ENCODE measurements around the gene ITGA2. TPM values are rescaled to one million over a fixed set of nuclear protein-coding genes. Genes with fewer than 3 reads are reported as not detected.

Gene ITGA2
- total RNA-seq, 4 donors from 2014 or later, result 12.0 to 28.5 (median 21.6) TPM

- H3K27me3 ChIP-seq, result no peaks in the 10 kb centered on the region
- peaks cover 3 to 91% (median 15%) of the 10 kb centered on the region in 3 donors for H3K36me3 ChIP-seq
- no peak overlapping the region for H3K4me3 ChIP-seq
- TF ChIP-seq CTCF (IDR thresholded peaks at IDR 0.05), result no peak
- no peak for TF ChIP-seq POLR2A (IDR thresholded peaks at IDR 0.05)
- DNase-seq, result no peak
- intact Hi-C loops (cut with DNase I), result loop anchor here (5.0 kb wide), 1 partner anchor 152 kb away; no protein-coding TSS in a partner anchor
- H3K4me1 ChIP-seq, result no peaks in the 10 kb centered on the region
- WGBS, 2 donors, result 73 to 74% methylated on average over 2 of the region's 2 CpGs
- H3K9me3 ChIP-seq, result no peaks in the 10 kb centered on the region
- peak overlapping the region in 1 of 4 donors; percentile 4 for H3K27ac ChIP-seq
Observed at GRCh38 chr5:53099546-53099945, 110.4 kb downstream of the ITGA2 start.

GRCh38 chr5:53100606-53101005 is 111.5 kb downstream of the ITGA2 start:
- WGBS, 2 donors, result 58 to 63% methylated on average over 2 of the region's 2 CpGs
- Histone ChIP-seq H3K9me3 (no peaks in the 10 kb centered on the region), H3K27ac (no peak overlapping the region), H3K4me3 (no peak overlapping the region), H3K27me3 (no peaks in the 10 kb centered on the region), H3K4me1 (no peaks in the 10 kb centered on the region), H3K36me3 (peaks cover 3 to 90% (median 15%) of the 10 kb centered on the region in 3 donors)
- TF ChIP-seq CTCF (IDR thresholded peaks at IDR 0.05) (no peak), POLR2A (IDR thresholded peaks at IDR 0.05) (no peak)
- DNase-seq, result no peak
- intact Hi-C loops (cut with DNase I), result no loop called here

- H3K36me3 ChIP-seq, result peaks cover 0 to 44% (median 0%) of the 10 kb centered on the region in 3 donors
- peaks cover 6 to 32% (median 6%) of the 10 kb centered on the region in 3 donors for H3K4me1 ChIP-seq
- H3K4me3 ChIP-seq, result no peak overlapping the region
- DNase-seq, result no peak
- TF ChIP-seq CTCF (IDR thresholded peaks at IDR 0.05), result no peak
- TF ChIP-seq POLR2A (IDR thresholded peaks at IDR 0.05), result no peak
- H3K27me3 ChIP-seq, result no peaks in the 10 kb centered on the region
- H3K27ac ChIP-seq, result no peak overlapping the region
- 75 to 80% methylated on average over 5 of the region's 5 CpGs for WGBS, 2 donors
- H3K9me3 ChIP-seq, result no peaks in the 10 kb centered on the region
- intact Hi-C loops (cut with DNase I), result loop anchor here (5.0 kb wide), 1 partner anchor 163 kb away; no protein-coding TSS in a partner anchor
Observed at GRCh38 chr5:53105611-53106300, 116.6 kb downstream of the ITGA2 start.

- intact Hi-C loops (cut with DNase I), result loop anchor here (5.0 kb wide), 1 partner anchor 167 kb away; no protein-coding TSS in a partner anchor
- Histone ChIP-seq H3K4me3 (peak overlapping the region; percentile 58 to 83 (median 77)), H3K9me3 (no peaks in the 10 kb centered on the region), H3K27me3 (no peaks in the 10 kb centered on the region), H3K4me1 (peaks cover 6 to 34% (median 6%) of the 10 kb centered on the region in 3 donors), H3K27ac (peak overlapping the region in 3 of 4 donors; percentile 79 to 91 (median 90)), H3K36me3 (peaks cover 0 to 12% (median 0%) of the 10 kb centered on the region in 3 donors)
- 0% methylated on average over 10 to 11 of the region's 11 CpGs for WGBS, 2 donors
- DNase-seq, result no peak
- TF ChIP-seq CTCF (IDR thresholded peaks at IDR 0.05), result no peak
- no peak for TF ChIP-seq POLR2A (IDR thresholded peaks at IDR 0.05)
Observed at GRCh38 chr5:53109056-53109442, 119.9 kb downstream of the ITGA2 start.

- Histone ChIP-seq H3K4me3 (peak within 1 kb of the TSS; percentile 58 to 83 (median 77)), H3K27me3 (no peaks in the 10 kb centered on the region), H3K9me3 (no peaks in the 10 kb centered on the region), H3K36me3 (peaks cover 0 to 6% (median 0%) of the 10 kb centered on the region in 3 donors), H3K27ac (peak within 1 kb of the TSS; percentile 77 to 91 (median 84)), H3K4me1 (peaks cover 6 to 34% (median 6%) of the 10 kb centered on the region in 3 donors)
- TF ChIP-seq CTCF (IDR thresholded peaks at IDR 0.05), result peak in 1 of 6 experiments; percentile 53
- TF ChIP-seq POLR2A (IDR thresholded peaks at IDR 0.05), result peak in 3 of 4 donors; percentile 61 to 80 (median 77)
- intact Hi-C loops (cut with DNase I), result loop anchor here (5.0 kb wide), 1 partner anchor 167 kb away; no protein-coding TSS in a partner anchor
- peak; percentile 12 for DNase-seq
- 0 to 5% methylated on average over 8 to 10 of the region's 54 CpGs for WGBS, 2 donors
Observed at GRCh38 chr5:53109443-53110127, 120.4 kb downstream of the ITGA2 start, which contains the start of gene MOCS2. Gene MOCS2 (minus strand): TSS chr5:53109757. CDS start chr5:53107174, 2,583 bp downstream.
